Endothelial cell of umbilical vein (primary cell): ENCODE results near the gene ABCB10. TPM values are rescaled to one million over a fixed set of nuclear protein-coding genes. Genes with fewer than 3 reads are reported as not detected.

Experiments used
- BruUV-seq: library from RNA; stranded (reverse); fragments of 400-500 nt; replicated peaks from 2 replicates; lab custom pipeline; 2021; lab: Mats Ljungman, UMichigan
- CTCF ChIA-PET: fragments of 300-600, 350-600 bp; sonication (Branson Sonifier 250); formaldehyde crosslinking; loops from one replicate; lab custom pipeline; 2021; ENCODE audit warnings: antibody characterized with exemption, inconsistent platforms; lab: Charles Lee
- POLR2A ChIA-PET: fragments of 300-600, 350-600 bp; sonication (Branson Sonifier 250); formaldehyde crosslinking; loops from one replicate; lab custom pipeline; 2021; ENCODE audit warnings: antibody characterized with exemption, inconsistent platforms; lab: Charles Lee
- DNase-seq: peaks from one replicate; pipeline ENCODE4 v3.0.0-alpha.2; 2011; ENCODE audit warnings: low read depth, low spot score
- FAIRE-seq: peaks from 2 replicates; lab custom pipeline; 2011; peaks lifted over from hg19 to GRCh38; lab: Jason Lieb, UNC
- H2AFZ ChIP-seq: 2 replicates; pipeline ENCODE4 v1.6.0; 2012; ENCODE audit warnings: low read depth, low read length, control low read depth, inconsistent platforms
- H3K27ac ChIP-seq: 2 replicates; pipeline ENCODE4 v1.5.1; 2011; ENCODE audit warnings: low read depth, mild to moderate bottlenecking, control low read depth, low read length, moderate library complexity; ENCODE audit not compliant: insufficient read depth
- H3K27me3 ChIP-seq, 2 experiments: 2 replicates each; pipeline versions ENCODE4 v1.6.0 to v1.6.1; 2011; ENCODE audit warnings: low read length in 2 of 2, mixed read lengths in 1 of 2; ENCODE audit not compliant: control insufficient read depth in 2 of 2, insufficient read depth in 2 of 2
- H3K36me3 ChIP-seq, 2 experiments: 2 replicates in 1 of 2; 3 replicates in 1 of 2; pipeline ENCODE4 v1.5.1; 2011; ENCODE audit warnings: low read length in 2 of 2, mild to moderate bottlenecking in 1 of 2, moderate library complexity in 1 of 2; ENCODE audit not compliant: control insufficient read depth in 2 of 2, insufficient read depth in 2 of 2; ENCODE audit errors: extremely low read depth in 1 of 2
- H3K4me1 ChIP-seq: 3 replicates; pipeline ENCODE4 v1.5.1; 2011; ENCODE audit warnings: mild to moderate bottlenecking, low read length; ENCODE audit not compliant: control insufficient read depth, insufficient read depth; ENCODE audit errors: extremely low read depth
- H3K4me2 ChIP-seq: 2 replicates; pipeline ENCODE4 v1.6.1; 2011; ENCODE audit warnings: low read length, control low read depth, mixed read lengths; ENCODE audit not compliant: insufficient read depth
- H3K4me3 ChIP-seq, 3 experiments: fragments of 200-600 bp in 1 of 3; sonication (generic), shearing (Covaris generic) in 1 of 3; replicated peaks in 1 of 3; 2 replicates each; pipeline ENCODE4 v1.5.1; 2011 to 2016; ENCODE audit warnings: control low read depth in 3 of 3, low read length in 3 of 3, mild to moderate bottlenecking in 2 of 3, inconsistent platforms in 1 of 3, low read depth in 1 of 3, moderate library complexity in 1 of 3; ENCODE audit not compliant: insufficient read depth in 1 of 3
- H3K79me2 ChIP-seq: 2 replicates; pipeline ENCODE4 v1.6.0; 2012; ENCODE audit warnings: low read length, inconsistent platforms; ENCODE audit not compliant: control insufficient read depth, insufficient read depth
- H3K9ac ChIP-seq: replicated peaks from 2 replicates; pipeline ENCODE3; 2011; ENCODE audit warnings: low read length, control low read depth; ENCODE audit not compliant: insufficient read depth; ENCODE audit errors: extremely low read depth
- H3K9me1 ChIP-seq: replicated peaks from 3 replicates; pipeline ENCODE4 v1.6.0; 2011; ENCODE audit warnings: mild to moderate bottlenecking, low read length; ENCODE audit not compliant: control insufficient read depth, insufficient read depth; ENCODE audit errors: extremely low read depth
- H3K9me3 ChIP-seq: replicated peaks from 2 replicates; pipeline ENCODE4 v1.5.1; 2012; ENCODE audit warnings: low read length, inconsistent platforms; ENCODE audit not compliant: control insufficient read depth, insufficient read depth
- H4K20me1 ChIP-seq: replicated peaks from 2 replicates; pipeline ENCODE3; 2011; ENCODE audit warnings: mild to moderate bottlenecking, low read length; ENCODE audit not compliant: control insufficient read depth, insufficient read depth; ENCODE audit errors: extremely low read depth
- EZH2 ChIP-seq: IDR thresholded peaks from 2 replicates; pipeline ENCODE4 v1.6.1; 2012; ENCODE audit warnings: borderline replicate concordance, low read depth, mild to moderate bottlenecking, moderate library complexity, low read length, inconsistent platforms; ENCODE audit not compliant: severe bottlenecking
- FOS ChIP-seq: IDR thresholded peaks from 2 replicates; pipeline ENCODE4 v1.6.1; 2011; ENCODE audit warnings: mild to moderate bottlenecking, low read length, moderate library complexity, borderline replicate concordance; ENCODE audit not compliant: insufficient read depth
- GATA2 ChIP-seq: IDR thresholded peaks from 2 replicates; pipeline ENCODE4 v1.7.0; 2011; ENCODE audit warnings: low read depth, mild to moderate bottlenecking, moderate library complexity, mixed read lengths, low read length; ENCODE audit not compliant: insufficient read length, insufficient read depth
- JUN ChIP-seq: IDR thresholded peaks from 2 replicates; pipeline ENCODE4 v1.6.1; 2011; ENCODE audit warnings: borderline replicate concordance, low read depth; ENCODE audit not compliant: insufficient read length, insufficient read depth
- MYC ChIP-seq: IDR thresholded peaks from one replicate; pipeline ENCODE4 v1.6.1; 2011; ENCODE audit warnings: mild to moderate bottlenecking, low read depth, low read length
- POLR2A ChIP-seq: IDR thresholded peaks from 2 replicates; pipeline ENCODE4 v1.6.1; 2012; ENCODE audit warnings: low read depth, mild to moderate bottlenecking, control low read depth, low read length
- POLR2AphosphoS5 ChIP-seq: IDR thresholded peaks from 2 replicates; pipeline ENCODE4 v1.6.1; 2012; ENCODE audit warnings: low read depth, mild to moderate bottlenecking, control low read depth, low read length, moderate library complexity; ENCODE audit not compliant: insufficient read depth
- dilution Hi-C: fragments of 300-500 bp; cut with MboI; formaldehyde crosslinking; loops from one replicate; pipeline ENCODE4 v1.15.0; 2019; ENCODE audit warnings: low sequenced_read_pairs; ENCODE audit not compliant: extremely low pct_ligation_motif_present
- intact Hi-C: fragments of 100-400 bp; cut with micrococcal nuclease; formaldehyde crosslinking; loops from one replicate; pipeline ENCODE4 v1.10.0; 2022
- polyA plus RNA-seq, 4 experiments: library from polyadenylated mRNA; depleted of rRNA in 3 of 4; stranded (reverse) in 3 of 4; unstranded in 1 of 4; fragments of >200 nt; gene quantifications; 2 replicates each; pipeline versions ENCODE4 v1.2.1 to v1.2.3, GENCODE V29; 2011 to 2012; ENCODE audit warnings: missing spikeins in 1 of 4
- total RNA-seq: library from RNA; stranded (reverse); gene quantifications from 2 replicates; pipeline ENCODE4 v1.2.3, GENCODE V29; 2021
- TF ChIP-seq, protein P1 (sequence below): IDR thresholded peaks from 2 replicates; pipeline ENCODE4 v1.6.1; 2011; ENCODE audit not compliant: insufficient read depth, insufficient read length
- TF ChIP-seq, protein P2 (sequence below), 2 donors: IDR thresholded peaks; 1 replicate in 1 of 2; 2 replicates in 1 of 2; pipeline ENCODE4 v1.5.1; 2011; ENCODE audit warnings: low read length in 2 of 2, mild to moderate bottlenecking in 2 of 2, moderate library complexity in 2 of 2, control low read depth in 1 of 2, inconsistent platforms in 1 of 2, low read depth in 1 of 2; ENCODE audit not compliant: insufficient read depth in 1 of 2; ENCODE audit errors: extremely low read depth in 1 of 2

Gene ABCB10
- total and polyA plus RNA-seq, 2 donors (not counting 3 experiments of a cell fraction or from before 2014, with no cell fraction given) = 6.0 to 19.4 TPM

DNA sequence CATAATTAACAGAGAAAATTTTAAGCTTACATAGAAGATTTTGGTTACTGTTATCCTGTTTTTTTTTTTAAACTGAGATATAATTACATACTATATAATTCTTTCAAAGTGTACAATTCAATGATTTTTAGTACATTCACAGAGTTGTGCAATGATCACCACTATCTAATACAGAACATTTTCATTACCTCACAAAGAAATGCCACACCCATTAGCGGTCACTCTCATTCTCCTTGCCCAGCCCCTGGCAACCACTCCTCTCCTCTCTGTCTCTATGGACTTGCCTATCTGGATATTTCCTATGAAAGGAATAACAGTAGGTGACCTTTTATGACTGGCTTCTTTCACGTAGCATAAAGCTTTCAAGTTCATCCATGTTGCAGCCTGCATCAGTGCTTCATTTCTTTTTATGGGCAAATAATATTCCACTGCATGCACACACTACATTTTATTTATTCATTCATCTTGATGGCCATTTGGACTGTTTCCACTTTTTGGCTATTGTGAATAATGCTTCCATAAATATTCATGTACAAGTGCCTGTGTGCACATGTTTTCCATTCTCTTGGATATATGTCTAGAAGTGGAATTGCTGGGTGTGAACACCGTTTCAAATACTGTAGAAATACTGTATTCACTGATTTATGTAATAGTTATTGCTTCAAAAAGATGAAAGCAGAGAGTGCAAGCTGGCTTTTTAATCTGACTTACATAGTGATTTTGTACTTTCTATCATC lies 40.9 kb upstream of the ABCB10 start:
- BruUV-seq = no TSS peak
- CTCF ChIA-PET = interaction anchor here (1.5 kb wide), 1 partner anchor 22 kb away, joined by 5 read pairs; no protein-coding TSS in a partner anchor
- intact Hi-C loops (no loop called here), dilution Hi-C loops (no loop called here)
- FAIRE-seq (no peak), DNase-seq (no peak)
- Histone ChIP-seq H3K9me1 (no peaks in the 10 kb centered on the region), H4K20me1 (no peaks in the 10 kb centered on the region), H3K27ac (no peak overlapping the region), H3K4me2 (no peak overlapping the region), H3K36me3 (peaks cover 3 to 9% of the 10 kb centered on the region in 2 experiments), H3K79me2 (peaks cover 22% of the 10 kb centered on the region), H2AFZ (no peak overlapping the region), H3K4me3 (no peak overlapping the region), H3K27me3 (no peaks in the 10 kb centered on the region), H3K9ac (no peak overlapping the region), H3K9me3 (no peaks in the 10 kb centered on the region), H3K4me1 (no peaks in the 10 kb centered on the region)
- TF ChIP-seq JUN (no peak), FOS (no peak), POLR2AphosphoS5 (no peak), GATA2 (no peak), EZH2 (no peak), POLR2A (no peak), MYC (no peak)
- TF ChIP-seq, protein P1, sequence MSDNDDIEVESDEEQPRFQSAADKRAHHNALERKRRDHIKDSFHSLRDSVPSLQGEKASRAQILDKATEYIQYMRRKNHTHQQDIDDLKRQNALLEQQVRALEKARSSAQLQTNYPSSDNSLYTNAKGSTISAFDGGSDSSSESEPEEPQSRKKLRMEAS = no peak
- TF ChIP-seq, protein P2, sequence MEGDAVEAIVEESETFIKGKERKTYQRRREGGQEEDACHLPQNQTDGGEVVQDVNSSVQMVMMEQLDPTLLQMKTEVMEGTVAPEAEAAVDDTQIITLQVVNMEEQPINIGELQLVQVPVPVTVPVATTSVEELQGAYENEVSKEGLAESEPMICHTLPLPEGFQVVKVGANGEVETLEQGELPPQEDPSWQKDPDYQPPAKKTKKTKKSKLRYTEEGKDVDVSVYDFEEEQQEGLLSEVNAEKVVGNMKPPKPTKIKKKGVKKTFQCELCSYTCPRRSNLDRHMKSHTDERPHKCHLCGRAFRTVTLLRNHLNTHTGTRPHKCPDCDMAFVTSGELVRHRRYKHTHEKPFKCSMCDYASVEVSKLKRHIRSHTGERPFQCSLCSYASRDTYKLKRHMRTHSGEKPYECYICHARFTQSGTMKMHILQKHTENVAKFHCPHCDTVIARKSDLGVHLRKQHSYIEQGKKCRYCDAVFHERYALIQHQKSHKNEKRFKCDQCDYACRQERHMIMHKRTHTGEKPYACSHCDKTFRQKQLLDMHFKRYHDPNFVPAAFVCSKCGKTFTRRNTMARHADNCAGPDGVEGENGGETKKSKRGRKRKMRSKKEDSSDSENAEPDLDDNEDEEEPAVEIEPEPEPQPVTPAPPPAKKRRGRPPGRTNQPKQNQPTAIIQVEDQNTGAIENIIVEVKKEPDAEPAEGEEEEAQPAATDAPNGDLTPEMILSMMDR (IDR thresholded peaks at IDR 0.05; ENCODE audit: extremely low read depth in 1 of 2, insufficient read depth in 1 of 2, low read depth in 1 of 2, low read length in 2 of 2) = no peak
- POLR2A ChIA-PET = no interaction called here
